Progenitor cell of endocrine pancreas (in vitro differentiated cells): ENCODE data around the gene CPAMD8. TPM values are rescaled to one million over a fixed set of nuclear protein-coding genes. Genes with fewer than 3 reads are reported as not detected.

Experiments
- DNase-seq: peaks from one replicate; pipeline ENCODE4 v3.0.0; 2021; ENCODE audit warnings: low spot score; ENCODE audit not compliant: unreplicated experiment
- H3K27ac Mint-ChIP-seq: 2 replicates; pipeline ENCODE4 v1.8.0; 2021; ENCODE audit warnings: mild to moderate bottlenecking, moderate library complexity, mixed read lengths
- H3K27me3 Mint-ChIP-seq: 2 replicates; pipeline ENCODE4 v1.8.0; 2021; ENCODE audit warnings: mixed read lengths
- H3K36me3 Mint-ChIP-seq: 2 replicates; pipeline ENCODE4 v1.8.0; 2022; ENCODE audit warnings: mixed read lengths; ENCODE audit not compliant: insufficient read depth
- H3K4me1 Mint-ChIP-seq: 2 replicates; pipeline ENCODE4 v1.8.0; 2021; ENCODE audit warnings: low read depth, mixed read lengths
- H3K4me3 Mint-ChIP-seq: 2 replicates; pipeline ENCODE4 v1.8.0; 2021; ENCODE audit warnings: low read depth, mild to moderate bottlenecking, moderate library complexity, mixed read lengths
- H3K9me3 Mint-ChIP-seq: 2 replicates; pipeline ENCODE4 v1.8.0; 2021; ENCODE audit warnings: low read depth, mixed read lengths
- total RNA-seq: library from RNA; stranded (reverse); gene quantifications from 2 replicates; pipeline ENCODE4 v1.2.1, GENCODE V29; 2021
- TF ChIP-seq, protein P1 (sequence below): fragments of 200-600 bp; sonication (generic); IDR thresholded peaks from one replicate; pipeline ENCODE4 v1.5.0; 2021; ENCODE audit warnings: antibody characterized with exemption, mild to moderate bottlenecking; ENCODE audit not compliant: unreplicated experiment

CPAMD8 gene
- total RNA-seq, 1 donor from 2014 or later: 63.4 TPM

DNA sequence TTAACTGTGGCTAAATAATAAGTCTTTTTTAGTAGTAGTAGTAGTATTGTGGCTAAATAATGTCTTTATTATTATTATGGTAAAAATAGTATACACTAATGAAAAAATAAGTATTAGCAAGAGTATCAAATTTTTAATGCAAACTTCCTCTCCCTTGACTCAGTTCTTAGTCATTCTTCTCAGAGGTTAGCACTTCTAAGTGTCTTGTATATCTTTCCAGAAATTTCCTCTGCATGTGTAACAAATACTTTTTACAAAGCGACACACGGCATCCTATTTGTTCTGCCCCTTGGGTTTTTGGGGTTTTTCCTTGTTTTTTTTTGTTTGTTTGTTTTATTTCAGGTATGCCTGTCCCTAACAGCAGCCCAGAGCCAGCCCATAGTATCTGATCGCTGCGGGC lies 176.5 kb downstream of the CPAMD8 start:
- no peak for DNase-seq
- no peaks in the 10 kb centered on the region for H3K4me1 Mint-ChIP-seq
- no peak overlapping the region for H3K4me3 Mint-ChIP-seq
- H3K36me3 Mint-ChIP-seq: peaks cover 28% of the 10 kb centered on the region
- no peak overlapping the region for H3K27ac Mint-ChIP-seq
- TF ChIP-seq, protein P1, sequence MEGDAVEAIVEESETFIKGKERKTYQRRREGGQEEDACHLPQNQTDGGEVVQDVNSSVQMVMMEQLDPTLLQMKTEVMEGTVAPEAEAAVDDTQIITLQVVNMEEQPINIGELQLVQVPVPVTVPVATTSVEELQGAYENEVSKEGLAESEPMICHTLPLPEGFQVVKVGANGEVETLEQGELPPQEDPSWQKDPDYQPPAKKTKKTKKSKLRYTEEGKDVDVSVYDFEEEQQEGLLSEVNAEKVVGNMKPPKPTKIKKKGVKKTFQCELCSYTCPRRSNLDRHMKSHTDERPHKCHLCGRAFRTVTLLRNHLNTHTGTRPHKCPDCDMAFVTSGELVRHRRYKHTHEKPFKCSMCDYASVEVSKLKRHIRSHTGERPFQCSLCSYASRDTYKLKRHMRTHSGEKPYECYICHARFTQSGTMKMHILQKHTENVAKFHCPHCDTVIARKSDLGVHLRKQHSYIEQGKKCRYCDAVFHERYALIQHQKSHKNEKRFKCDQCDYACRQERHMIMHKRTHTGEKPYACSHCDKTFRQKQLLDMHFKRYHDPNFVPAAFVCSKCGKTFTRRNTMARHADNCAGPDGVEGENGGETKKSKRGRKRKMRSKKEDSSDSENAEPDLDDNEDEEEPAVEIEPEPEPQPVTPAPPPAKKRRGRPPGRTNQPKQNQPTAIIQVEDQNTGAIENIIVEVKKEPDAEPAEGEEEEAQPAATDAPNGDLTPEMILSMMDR: no peak
- H3K27me3 Mint-ChIP-seq: no peaks in the 10 kb centered on the region
- no peaks in the 10 kb centered on the region for H3K9me3 Mint-ChIP-seq

DNA sequence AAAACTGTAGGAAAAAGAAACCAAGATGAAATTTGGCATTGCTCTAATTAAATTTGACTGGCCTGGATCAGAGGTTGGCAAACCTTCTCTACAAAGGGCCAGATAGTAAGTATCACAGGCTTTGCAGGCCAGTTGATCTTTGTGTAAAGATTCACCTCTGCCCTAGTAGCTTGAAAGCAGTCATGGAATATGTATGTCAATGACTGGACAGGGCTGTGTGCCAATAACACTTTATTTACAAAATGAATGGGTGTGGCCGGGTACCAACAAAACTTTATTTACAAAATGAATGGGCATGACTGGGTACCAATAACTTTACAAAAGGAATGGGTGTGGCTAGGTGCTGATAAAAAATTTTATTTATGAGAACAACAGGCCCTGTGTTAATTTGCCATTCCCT lies 177.4 kb downstream of the CPAMD8 start:
- H3K9me3 Mint-ChIP-seq: no peaks in the 10 kb centered on the region
- H3K4me3 Mint-ChIP-seq: no peak overlapping the region
- H3K27me3 Mint-ChIP-seq: no peaks in the 10 kb centered on the region
- H3K27ac Mint-ChIP-seq: no peak overlapping the region
- H3K4me1 Mint-ChIP-seq: no peaks in the 10 kb centered on the region
- H3K36me3 Mint-ChIP-seq: peaks cover 27% of the 10 kb centered on the region
- TF ChIP-seq, protein P1: no peak
- DNase-seq: no peak

DNA sequence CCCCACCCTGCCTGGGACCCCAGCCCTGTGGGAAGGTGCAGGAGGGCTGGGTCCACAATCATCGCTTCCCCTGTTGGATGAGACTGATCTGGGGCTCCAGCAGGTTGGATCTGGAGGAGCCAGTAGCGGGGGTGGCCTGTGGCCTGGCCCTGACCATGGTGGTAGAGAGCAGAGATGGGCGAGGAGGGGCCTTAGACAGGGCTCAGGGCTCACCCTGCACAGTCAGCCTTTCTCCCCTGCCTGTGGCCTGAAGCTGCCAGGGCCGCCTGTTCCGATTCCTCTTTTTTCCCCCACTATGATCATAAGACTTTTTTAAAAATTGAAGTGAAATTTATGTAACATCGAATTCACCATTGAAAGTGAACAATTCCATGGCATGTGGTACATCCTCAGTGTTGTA lies 179.2 kb downstream of the CPAMD8 start:
- H3K9me3 Mint-ChIP-seq: no peaks in the 10 kb centered on the region

DNA sequence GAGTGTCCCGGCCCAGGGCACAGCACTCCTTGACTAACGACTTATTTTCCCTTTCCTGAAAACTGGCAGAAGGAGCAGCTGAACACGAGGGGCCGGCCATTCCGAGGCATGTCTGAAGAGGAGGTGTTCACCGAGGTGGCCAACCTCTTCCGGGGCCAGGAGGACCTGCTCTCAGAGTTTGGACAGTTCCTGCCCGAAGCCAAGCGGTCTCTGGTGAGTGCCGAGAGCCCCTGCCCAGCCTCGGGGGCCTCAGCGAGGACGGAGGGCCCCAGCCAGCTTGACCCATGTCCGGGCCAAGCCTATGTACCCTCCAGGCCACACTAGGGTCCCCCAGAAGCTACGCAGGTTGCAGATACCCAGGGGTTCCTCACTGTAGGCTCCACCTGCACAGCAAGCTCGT lies 179.7 kb downstream of the CPAMD8 start:
- H3K9me3 Mint-ChIP-seq: no peaks in the 10 kb centered on the region
- H3K27me3 Mint-ChIP-seq: no peaks in the 10 kb centered on the region

More for the DNA sequence above, 179.2 kb downstream of the CPAMD8 start:
- H3K36me3 Mint-ChIP-seq: peaks cover 29% of the 10 kb centered on the region
- no peak overlapping the region for H3K4me3 Mint-ChIP-seq
- H3K27ac Mint-ChIP-seq: no peak overlapping the region
- TF ChIP-seq, protein P1: no peak
- no peaks in the 10 kb centered on the region for H3K4me1 Mint-ChIP-seq
- no peaks in the 10 kb centered on the region for H3K27me3 Mint-ChIP-seq
- no peak for DNase-seq

More for the DNA sequence above, 179.7 kb downstream of the CPAMD8 start:
- H3K27ac Mint-ChIP-seq: no peak overlapping the region
- no peak for DNase-seq
- H3K4me3 Mint-ChIP-seq: no peak overlapping the region
- TF ChIP-seq, protein P1: no peak
- H3K36me3 Mint-ChIP-seq: peaks cover 29% of the 10 kb centered on the region
- no peaks in the 10 kb centered on the region for H3K4me1 Mint-ChIP-seq

Other genes with a start within 250 kb of the CPAMD8 start
- gene SIN3B, start 197.4 kb downstream of the CPAMD8 start, total RNA-seq: 89.6 and 94.2 TPM in 2 replicates
- not detected in 2 replicates for gene F2RL3, start 137.8 kb downstream of the CPAMD8 start, total RNA-seq
- gene HAUS8, start 48.6 kb upstream of the CPAMD8 start, total RNA-seq: 17.7 and 21.7 TPM in 2 replicates
- gene MYO9B, start 49.0 kb upstream of the CPAMD8 start, total RNA-seq: 78.5 and 79.7 TPM in 2 replicates
- 23.6 and 27.2 TPM in 2 replicates for gene USE1, start 188.5 kb upstream of the CPAMD8 start, total RNA-seq
- 20.1 and 21.8 TPM in 2 replicates for gene OCEL1, start 199.4 kb upstream of the CPAMD8 start, total RNA-seq
- 134 and 150 TPM in 2 replicates for gene NR2F6, start 219.1 kb upstream of the CPAMD8 start, total RNA-seq
- gene USHBP1, start 237.9 kb upstream of the CPAMD8 start, total RNA-seq: 0.38 and 0.51 TPM in 2 replicates
- gene BABAM1, start 240.6 kb upstream of the CPAMD8 start, total RNA-seq: 93.4 and 113 TPM in 2 replicates